Activated T-helper 17 cell treated with anti-CD3 and anti-CD28 coated beads, Interleukin-2, amount 50 U/mL, for 72 hours (primary cell): ENCODE results near the gene GALT. TPM values are rescaled to one million over a fixed set of nuclear protein-coding genes. Genes with fewer than 3 reads are reported as not detected.
"Not testable (repeated sequence)": the region's sequence is repeated elsewhere in the genome, so short reads cannot be mapped to it uniquely, and the experiment has no call there.

Source experiments
- ATAC-seq: fragments of 150-1000 bp; cut with Tn5 transposase; replicated peaks from 2 replicates; pipeline ENCODE4 v1.10.0; 2021; ENCODE audit warnings: mild to moderate bottlenecking, moderate library complexity
- H3K27ac Mint-ChIP-seq: one replicate; pipeline ENCODE4 v1.8.0; 2022; ENCODE audit warnings: mixed read lengths
- H3K27me3 Mint-ChIP-seq: one replicate; pipeline ENCODE4 v1.8.0; 2022; ENCODE audit warnings: mixed read lengths
- H3K36me3 Mint-ChIP-seq: one replicate; pipeline ENCODE4 v1.8.0; 2022; ENCODE audit warnings: low read depth, mild to moderate bottlenecking, mixed read lengths
- H3K4me1 Mint-ChIP-seq: one replicate; pipeline ENCODE4 v1.8.0; 2022; ENCODE audit warnings: mixed read lengths
- H3K4me3 Mint-ChIP-seq: one replicate; pipeline ENCODE4 v1.8.0; 2022; ENCODE audit warnings: mild to moderate bottlenecking, mixed read lengths
- H3K9me3 Mint-ChIP-seq: one replicate; pipeline ENCODE4 v1.8.0; 2022; ENCODE audit warnings: mixed read lengths
- total RNA-seq, 2 donors: library from RNA; stranded (reverse); gene quantifications; one replicate each; pipeline ENCODE4 v1.2.3, GENCODE V29; 2022

GALT gene
- total RNA-seq, 2 donors from 2014 or later = 48.3 to 66.7 TPM

GRCh38 chr9:34634551-34635248 lies 11.8 kb upstream of the GALT start:
- Mint-ChIP-seq H3K27me3 (peaks cover 8% of the 10 kb centered on the region), H3K36me3 (peaks cover 32% of the 10 kb centered on the region), H3K9me3 (no peaks in the 10 kb centered on the region), H3K4me3 (no peak overlapping the region), H3K4me1 (peaks cover 21% of the 10 kb centered on the region), H3K27ac (no peak overlapping the region)
- ATAC-seq = no peak

- Mint-ChIP-seq H3K27ac (no peak overlapping the region), H3K4me3 (peak overlapping the region; percentile 92), H3K9me3 (no peaks in the 10 kb centered on the region), H3K36me3 (peaks cover 32% of the 10 kb centered on the region), H3K27me3 (peaks cover 2% of the 10 kb centered on the region), H3K4me1 (peaks cover 19% of the 10 kb centered on the region)
- no peak for ATAC-seq
Observed at GRCh38 chr9:34635556-34635955, 10.9 kb upstream of the GALT start.

DNA sequence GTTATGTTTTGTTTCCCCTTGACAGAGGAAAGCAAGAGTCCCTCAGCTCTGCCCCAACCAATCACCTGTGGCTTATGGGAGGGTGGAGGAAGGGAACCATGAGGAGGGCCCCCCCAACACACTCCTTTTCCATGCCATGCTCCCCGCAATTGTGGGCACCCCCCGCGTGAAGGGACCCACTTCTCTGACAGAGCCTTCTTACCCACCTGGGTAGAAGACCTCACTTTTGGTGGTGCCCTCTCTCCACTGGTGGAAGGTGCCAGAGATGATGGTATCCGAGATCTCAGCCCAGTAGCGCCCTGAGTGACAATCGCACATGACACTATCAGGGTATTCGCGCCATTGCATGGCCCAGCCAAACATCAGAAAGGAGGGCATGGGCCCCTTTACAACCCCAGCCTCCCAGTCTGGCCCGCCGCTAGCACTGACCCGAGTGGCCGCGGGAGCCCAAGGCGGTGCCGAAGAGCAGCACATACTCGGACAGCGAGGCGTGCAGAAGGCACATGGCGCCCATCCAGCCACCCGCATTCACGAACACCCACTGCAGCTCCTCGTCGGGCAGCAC lies 9.6 kb upstream of the GALT start:
- Mint-ChIP-seq H3K36me3 (peaks cover 32% of the 10 kb centered on the region), H3K4me1 (peaks cover 17% of the 10 kb centered on the region), H3K9me3 (no peaks in the 10 kb centered on the region), H3K27me3 (no peaks in the 10 kb centered on the region), H3K4me3 (peak overlapping the region; percentile 92), H3K27ac (peak overlapping the region; percentile 98)
- ATAC-seq = peak; percentile 28

GRCh38 chr9:34637356-34638137 lies 8.9 kb upstream of the GALT start, which contains the start of gene SIGMAR1:
Gene SIGMAR1 (minus strand): TSS chr9:34637787. CDS start chr9:34637697, 90 bp downstream.
- H3K4me3 Mint-ChIP-seq = peak within 1 kb of the TSS; percentile 92
- H3K27me3 Mint-ChIP-seq = no peaks in the 10 kb centered on the region
- no peaks in the 10 kb centered on the region for H3K9me3 Mint-ChIP-seq
- peaks cover 17% of the 10 kb centered on the region for H3K4me1 Mint-ChIP-seq
- peak; percentile 95 for ATAC-seq
- peaks cover 32% of the 10 kb centered on the region for H3K36me3 Mint-ChIP-seq
- peak within 1 kb of the TSS; percentile 98 for H3K27ac Mint-ChIP-seq

GRCh38 chr9:34638138-34638445 lies 8.4 kb upstream of the GALT start:
- no peak for ATAC-seq
- Mint-ChIP-seq H3K36me3 (peaks cover 32% of the 10 kb centered on the region), H3K27ac (peak overlapping the region; percentile 98), H3K9me3 (no peaks in the 10 kb centered on the region), H3K27me3 (no peaks in the 10 kb centered on the region), H3K4me1 (peaks cover 17% of the 10 kb centered on the region), H3K4me3 (peak overlapping the region; percentile 92)

- H3K27me3 Mint-ChIP-seq, H3K27ac Mint-ChIP-seq, H3K9me3 Mint-ChIP-seq, ATAC-seq: not testable (repeated sequence)
- Mint-ChIP-seq H3K4me1 (peaks cover 17% of the 10 kb centered on the region), H3K36me3 (peaks cover 28% of the 10 kb centered on the region), H3K4me3 (peak overlapping the region; percentile 92)
Observed at GRCh38 chr9:34639322-34639721, 7.2 kb upstream of the GALT start.

DNA sequence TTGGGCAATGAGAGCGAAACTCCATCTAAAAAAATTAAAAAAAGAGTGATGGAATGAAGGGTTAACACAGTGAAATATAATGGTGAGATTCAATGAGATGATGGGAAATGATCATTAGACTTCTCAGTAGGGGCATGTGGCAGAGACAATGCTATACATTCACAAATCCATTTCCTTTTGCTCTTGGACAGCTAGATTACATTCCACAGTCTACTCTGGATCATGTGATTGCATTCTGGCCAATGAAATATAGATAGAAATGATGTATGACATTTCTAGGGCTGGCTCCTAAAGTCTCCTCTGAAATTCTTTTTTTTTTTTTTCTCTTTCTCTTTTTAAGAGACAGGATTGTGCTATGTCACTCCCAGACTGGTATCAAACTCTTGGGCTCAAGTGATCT lies 3.8 kb upstream of the GALT start:
- Mint-ChIP-seq H3K27ac (no peak overlapping the region), H3K36me3 (peaks cover 7% of the 10 kb centered on the region), H3K9me3 (no peaks in the 10 kb centered on the region), H3K4me3 (no peak overlapping the region), H3K27me3 (no peaks in the 10 kb centered on the region), H3K4me1 (peaks cover 14% of the 10 kb centered on the region)
- ATAC-seq = no peak

- ATAC-seq = no peak
- Mint-ChIP-seq H3K27ac (no peak overlapping the region), H3K27me3 (no peaks in the 10 kb centered on the region), H3K4me3 (no peak overlapping the region), H3K4me1 (peaks cover 20% of the 10 kb centered on the region), H3K9me3 (no peaks in the 10 kb centered on the region), H3K36me3 (peaks cover 28% of the 10 kb centered on the region)
Observed at GRCh38 chr9:34644766-34645314, 1.6 kb upstream of the GALT start.

GRCh38 chr9:34647084-34647403 lies 569 bp downstream of the GALT start:
- no peak for ATAC-seq
- peaks cover 40% of the 10 kb centered on the region for H3K36me3 Mint-ChIP-seq
- no peaks in the 10 kb centered on the region for H3K9me3 Mint-ChIP-seq
- peak overlapping the region; percentile 88 for H3K27ac Mint-ChIP-seq
- H3K27me3 Mint-ChIP-seq = no peaks in the 10 kb centered on the region
- H3K4me1 Mint-ChIP-seq = peaks cover 21% of the 10 kb centered on the region
- H3K4me3 Mint-ChIP-seq = peak overlapping the region; percentile 95

DNA sequence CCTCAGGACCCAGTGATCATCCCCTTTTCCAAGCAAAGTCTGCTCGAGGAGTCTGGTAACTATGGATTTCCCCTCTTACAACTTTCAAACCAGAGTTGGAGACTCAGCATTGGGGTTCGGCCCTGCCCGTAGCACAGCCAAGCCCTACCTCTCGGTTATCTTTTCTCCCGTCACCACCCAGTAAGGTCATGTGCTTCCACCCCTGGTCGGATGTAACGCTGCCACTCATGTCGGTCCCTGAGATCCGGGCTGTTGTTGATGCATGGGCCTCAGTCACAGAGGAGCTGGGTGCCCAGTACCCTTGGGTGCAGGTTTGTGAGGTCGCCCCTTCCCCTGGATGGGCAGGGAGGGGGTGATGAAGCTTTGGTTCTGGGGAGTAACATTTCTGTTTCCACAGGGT lies 1.2 kb downstream of the GALT start:
- peaks cover 27% of the 10 kb centered on the region for H3K4me1 Mint-ChIP-seq

DNA sequence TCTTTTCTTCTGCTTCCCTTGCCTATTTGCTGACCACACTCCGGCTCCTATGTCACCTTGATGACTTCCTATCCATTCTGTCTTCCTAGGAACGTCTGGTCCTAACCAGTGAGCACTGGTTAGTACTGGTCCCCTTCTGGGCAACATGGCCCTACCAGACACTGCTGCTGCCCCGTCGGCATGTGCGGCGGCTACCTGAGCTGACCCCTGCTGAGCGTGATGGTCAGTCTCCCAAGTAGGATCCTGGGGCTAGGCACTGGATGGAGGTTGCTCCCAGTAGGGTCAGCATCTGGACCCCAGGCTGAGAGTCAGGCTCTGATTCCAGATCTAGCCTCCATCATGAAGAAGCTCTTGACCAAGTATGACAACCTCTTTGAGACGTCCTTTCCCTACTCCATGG lies 2.2 kb downstream of the GALT start:
- Mint-ChIP-seq H3K27ac (no peak overlapping the region), H3K4me1 (peaks cover 33% of the 10 kb centered on the region), H3K4me3 (peak overlapping the region; percentile 95), H3K27me3 (no peaks in the 10 kb centered on the region), H3K9me3 (no peaks in the 10 kb centered on the region), H3K36me3 (peaks cover 40% of the 10 kb centered on the region)
- ATAC-seq = no peak

More for the DNA sequence above, 1.2 kb downstream of the GALT start:
- Mint-ChIP-seq H3K36me3 (peaks cover 40% of the 10 kb centered on the region), H3K27me3 (no peaks in the 10 kb centered on the region), H3K9me3 (no peaks in the 10 kb centered on the region), H3K27ac (peak overlapping the region; percentile 88), H3K4me3 (peak overlapping the region; percentile 95)
- peak; percentile 9 for ATAC-seq

DNA sequence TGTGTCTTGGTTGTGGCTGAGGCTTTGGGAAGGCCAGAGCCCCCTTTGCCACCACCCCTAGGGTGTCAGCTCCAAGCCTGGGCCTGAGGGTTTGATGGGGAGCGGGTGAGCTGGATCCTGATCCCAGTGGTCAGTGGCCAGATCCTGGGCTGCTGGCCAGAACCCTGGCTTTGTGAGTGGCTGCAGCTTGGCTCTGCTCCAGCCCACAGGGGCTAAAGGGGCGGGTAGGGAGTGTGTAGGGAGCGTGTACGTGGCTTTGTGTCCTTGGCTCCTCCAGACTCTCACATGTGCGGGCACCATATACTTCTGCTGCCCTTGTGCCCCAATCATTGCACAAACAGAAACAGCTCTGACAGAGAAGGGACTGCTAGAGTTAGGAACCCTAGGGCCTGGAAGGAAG lies 4.3 kb downstream of the GALT start:
- ATAC-seq = no peak
- Mint-ChIP-seq H3K36me3 (peaks cover 40% of the 10 kb centered on the region), H3K27ac (no peak overlapping the region), H3K4me3 (no peak overlapping the region), H3K9me3 (no peaks in the 10 kb centered on the region), H3K27me3 (no peaks in the 10 kb centered on the region), H3K4me1 (peaks cover 45% of the 10 kb centered on the region)

DNA sequence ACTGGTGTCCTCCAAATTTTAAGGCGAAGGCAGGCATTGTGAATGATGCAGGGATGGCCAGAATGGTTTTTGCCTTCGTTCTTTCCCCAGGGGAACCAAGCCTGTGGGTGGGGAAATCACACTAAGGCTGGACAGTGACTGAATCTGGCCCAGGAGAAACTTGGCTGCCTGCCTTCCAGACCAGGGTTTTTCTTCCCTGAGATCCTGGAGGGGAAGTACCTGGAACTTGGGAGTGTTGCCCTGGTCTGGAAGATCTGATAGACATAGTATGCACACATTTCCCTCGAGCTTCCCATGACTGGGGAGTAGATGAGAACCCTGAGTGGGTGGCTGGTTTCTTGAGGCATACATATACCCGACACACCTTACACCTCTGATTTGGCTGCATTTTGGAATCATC lies 4.8 kb downstream of the GALT start:
- Mint-ChIP-seq H3K27ac (peak overlapping the region; percentile 79), H3K4me1 (peaks cover 45% of the 10 kb centered on the region)

DNA sequence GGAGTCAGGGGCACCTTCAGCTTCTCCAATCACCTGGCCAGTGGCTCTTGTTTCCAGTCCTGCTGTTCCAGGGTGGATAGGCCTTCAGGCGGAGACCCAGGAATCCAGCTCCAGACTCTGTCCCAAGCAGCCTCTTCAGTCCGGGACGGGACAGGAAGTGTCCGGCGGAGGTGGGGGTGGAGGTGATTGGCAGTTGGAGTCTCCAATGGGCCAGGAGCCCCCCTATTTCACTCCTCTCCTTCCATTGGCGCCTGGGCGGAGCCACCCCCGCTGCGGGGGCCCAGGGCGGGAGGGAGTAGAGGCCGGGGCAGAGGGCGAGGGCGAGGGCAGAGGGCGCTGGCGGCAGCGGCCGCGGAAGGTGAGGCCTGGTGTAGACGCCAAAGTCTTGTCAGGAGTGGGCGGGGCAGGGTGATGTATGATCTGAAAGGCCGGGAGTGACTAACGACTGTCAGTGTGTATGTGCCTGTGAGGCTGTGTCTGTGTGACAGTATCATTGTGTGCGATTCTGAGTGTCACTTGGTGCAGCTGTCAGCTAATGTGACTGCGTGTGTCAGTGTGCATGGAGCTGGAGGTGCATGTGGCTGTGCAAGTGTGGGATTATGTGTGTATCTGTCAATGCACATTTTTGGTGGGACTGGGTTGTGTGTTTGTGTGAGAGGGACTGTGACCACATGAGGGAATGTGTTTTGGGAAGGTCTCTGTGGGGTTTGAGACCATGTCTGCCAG lies 5.6 kb downstream of the GALT start, which contains the start of gene IL11RA:
Gene IL11RA (plus strand): TSS at position 310 of the 726 bp plus-strand sequence. CDS start 3,033 bp downstream, outside the sequence.
- ATAC-seq = peak; percentile 92
- peaks cover 45% of the 10 kb centered on the region for H3K4me1 Mint-ChIP-seq
- no peaks in the 10 kb centered on the region for H3K9me3 Mint-ChIP-seq
- peak within 1 kb of the TSS; percentile 79 for H3K27ac Mint-ChIP-seq
- no peaks in the 10 kb centered on the region for H3K27me3 Mint-ChIP-seq
- H3K36me3 Mint-ChIP-seq = peaks cover 39% of the 10 kb centered on the region
- peak within 1 kb of the TSS; percentile 69 for H3K4me3 Mint-ChIP-seq

More for the DNA sequence above, 4.8 kb downstream of the GALT start:
- H3K9me3 Mint-ChIP-seq = no peaks in the 10 kb centered on the region
- no peak overlapping the region for H3K4me3 Mint-ChIP-seq
- peaks cover 40% of the 10 kb centered on the region for H3K36me3 Mint-ChIP-seq
- ATAC-seq = no peak
- H3K27me3 Mint-ChIP-seq = no peaks in the 10 kb centered on the region
